Muscle layer of duodenum (tissue), 2 donors: Measurements from ENCODE around the gene AK3.

ENCODE experiments used
- H3K27ac ChIP-seq: one replicate; pipeline ENCODE4 v1.7.0; 2013; ENCODE audit warnings: mild to moderate bottlenecking, low read length
- H3K27me3 ChIP-seq: one replicate; pipeline ENCODE4 v1.7.0; 2013; ENCODE audit warnings: low read depth, mild to moderate bottlenecking, control low read depth, low read length
- H3K36me3 ChIP-seq, 2 donors: one replicate each; pipeline ENCODE4 v1.7.0; 2013; ENCODE audit warnings: low read length in 2 of 2, control low read depth in 1 of 2, mild to moderate bottlenecking in 1 of 2; ENCODE audit not compliant: insufficient read depth in 2 of 2, control insufficient read depth in 1 of 2
- H3K4me1 ChIP-seq, 2 donors: one replicate each; pipeline ENCODE4 v1.7.0; 2013; ENCODE audit warnings: low read length in 2 of 2, mild to moderate bottlenecking in 2 of 2, control low read depth in 1 of 2, moderate library complexity in 1 of 2; ENCODE audit not compliant: insufficient read depth in 2 of 2, control insufficient read depth in 1 of 2
- H3K4me3 ChIP-seq, 2 donors: one replicate each; pipeline ENCODE4 v1.7.0; 2013; ENCODE audit warnings: low read length in 2 of 2, low read depth in 1 of 2, mild to moderate bottlenecking in 1 of 2
- H3K9me3 ChIP-seq, 2 donors: one replicate each; pipeline ENCODE4 v1.7.0; 2013; ENCODE audit warnings: low read length in 2 of 2, control low read depth in 1 of 2, mild to moderate bottlenecking in 1 of 2; ENCODE audit not compliant: control insufficient read depth in 1 of 2
- donor health status: healthy.

Gene AK3

DNA sequence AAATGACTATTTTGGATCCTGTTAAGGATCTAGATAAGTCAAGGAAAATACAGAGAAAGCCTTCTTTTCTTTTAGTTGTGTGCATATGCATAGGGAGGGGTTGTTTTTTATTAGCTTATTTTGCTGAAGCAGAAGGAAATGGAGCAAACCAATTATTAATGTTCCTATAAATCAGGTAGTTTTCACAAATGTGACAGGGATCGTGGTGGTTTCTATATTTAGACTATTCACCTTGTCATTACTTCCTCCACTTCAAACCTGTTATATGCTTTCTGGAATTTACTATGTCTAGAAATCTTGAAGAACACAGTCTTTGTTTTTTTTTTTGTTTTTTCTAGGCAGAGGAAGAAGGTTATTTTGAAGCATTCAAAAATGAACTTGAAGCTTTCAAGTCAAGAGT is 39.5 kb downstream of the AK3 start:
- Histone ChIP-seq H3K4me1 (no peaks in the 10 kb centered on the region), H3K36me3 (peaks cover 26 to 53% of the 10 kb centered on the region in 2 donors), H3K9me3 (no peaks in the 10 kb centered on the region), H3K27ac (no peak overlapping the region), H3K27me3 (no peaks in the 10 kb centered on the region), H3K4me3 (no peak overlapping the region)

DNA sequence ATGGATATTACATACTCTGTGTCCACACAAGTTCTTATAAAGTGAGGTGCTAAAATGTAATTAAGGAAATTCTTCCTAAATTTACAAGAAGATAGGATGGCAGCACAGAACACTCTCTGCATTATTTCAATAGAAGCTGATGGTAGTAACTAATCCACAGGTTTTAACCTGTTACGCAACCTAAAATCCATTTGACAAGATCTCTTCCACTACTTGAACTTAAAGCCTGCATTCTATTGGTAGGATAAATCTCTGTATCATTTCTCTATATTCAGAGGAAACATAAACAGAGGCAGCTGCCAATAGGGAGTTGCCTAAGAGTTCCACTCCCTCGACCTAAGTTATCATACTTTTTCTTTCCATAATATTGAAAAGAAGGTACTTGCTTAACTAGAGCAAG is 40.1 kb downstream of the AK3 start:
- H3K4me3 ChIP-seq = no peak overlapping the region
- H3K36me3 ChIP-seq = peaks cover 22 to 49% of the 10 kb centered on the region in 2 donors
- no peaks in the 10 kb centered on the region for H3K4me1 ChIP-seq
- no peaks in the 10 kb centered on the region for H3K27me3 ChIP-seq
- no peaks in the 10 kb centered on the region for H3K9me3 ChIP-seq
- no peak overlapping the region for H3K27ac ChIP-seq

DNA sequence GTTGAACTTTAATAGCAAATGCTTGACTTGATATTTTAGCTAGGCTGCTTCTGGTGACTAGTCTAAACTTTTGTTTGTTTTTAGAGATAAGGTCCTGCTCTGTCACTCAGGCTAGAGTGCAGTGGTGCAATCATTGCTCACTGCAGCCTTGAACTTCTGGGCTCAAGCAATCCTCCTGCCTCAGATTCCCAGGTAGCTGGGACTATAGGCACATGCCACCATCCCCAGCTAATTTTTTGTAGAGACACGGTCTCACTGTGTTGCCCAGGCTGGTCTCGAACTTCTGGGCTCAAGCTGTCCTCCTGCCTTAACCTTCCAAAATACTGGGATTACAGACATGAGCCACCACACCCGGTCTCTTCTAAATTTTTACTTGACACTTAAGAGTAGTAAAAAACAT is 40.9 kb downstream of the AK3 start:
- Histone ChIP-seq H3K36me3 (peaks cover 20 to 47% of the 10 kb centered on the region in 2 donors), H3K27me3 (no peaks in the 10 kb centered on the region), H3K4me1 (no peaks in the 10 kb centered on the region), H3K9me3 (no peaks in the 10 kb centered on the region), H3K27ac (no peak overlapping the region), H3K4me3 (no peak overlapping the region)

DNA sequence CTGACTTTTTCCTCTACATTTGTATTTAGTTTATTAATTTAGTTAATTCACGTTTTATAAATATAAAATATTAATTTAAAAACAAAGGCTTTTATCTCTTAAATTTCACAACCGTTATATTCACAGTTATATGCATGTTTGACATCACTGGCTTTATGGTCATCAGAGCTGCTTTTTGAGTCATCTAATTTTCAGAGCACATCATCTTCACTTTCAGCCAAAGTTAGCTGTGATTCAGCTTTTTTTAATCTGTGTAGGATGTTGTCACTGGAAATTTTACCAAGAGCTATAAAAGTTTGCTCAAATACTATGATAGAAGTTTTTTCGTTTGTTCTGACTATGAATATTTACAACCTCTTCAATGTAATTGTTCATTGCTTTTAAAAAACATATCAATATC is 49.2 kb downstream of the AK3 start:
- Histone ChIP-seq H3K36me3 (peaks cover 13 to 17% of the 10 kb centered on the region in 2 donors), H3K27me3 (no peaks in the 10 kb centered on the region), H3K27ac (no peak overlapping the region), H3K4me3 (no peak overlapping the region), H3K4me1 (peaks cover 0 to 4% of the 10 kb centered on the region in 2 donors), H3K9me3 (no peaks in the 10 kb centered on the region)

DNA sequence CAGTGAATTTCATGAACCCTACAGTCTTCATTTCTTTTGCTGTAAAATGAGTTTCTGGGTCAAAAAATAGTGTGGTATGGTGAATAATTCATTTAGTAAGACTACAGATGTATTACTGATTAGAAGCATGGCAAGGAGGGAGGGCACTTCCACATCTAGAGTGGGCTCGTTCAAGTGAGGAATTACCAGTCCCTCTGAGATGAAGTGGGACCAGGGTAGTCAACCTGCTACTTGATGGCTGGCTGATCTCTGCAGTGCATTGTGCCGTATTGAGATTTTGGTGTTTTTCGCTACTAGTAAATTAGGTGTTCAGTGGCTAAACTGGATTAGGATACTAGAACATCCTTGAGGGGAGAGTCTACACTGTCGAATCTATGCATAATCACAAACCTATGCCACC is 50.9 kb downstream of the AK3 start:
- Histone ChIP-seq H3K4me3 (no peak overlapping the region), H3K27ac (peak overlapping the region; percentile 3), H3K4me1 (peaks cover 0 to 13% of the 10 kb centered on the region in 2 donors), H3K9me3 (no peaks in the 10 kb centered on the region), H3K27me3 (no peaks in the 10 kb centered on the region), H3K36me3 (peaks cover 13 to 18% of the 10 kb centered on the region in 2 donors)

DNA sequence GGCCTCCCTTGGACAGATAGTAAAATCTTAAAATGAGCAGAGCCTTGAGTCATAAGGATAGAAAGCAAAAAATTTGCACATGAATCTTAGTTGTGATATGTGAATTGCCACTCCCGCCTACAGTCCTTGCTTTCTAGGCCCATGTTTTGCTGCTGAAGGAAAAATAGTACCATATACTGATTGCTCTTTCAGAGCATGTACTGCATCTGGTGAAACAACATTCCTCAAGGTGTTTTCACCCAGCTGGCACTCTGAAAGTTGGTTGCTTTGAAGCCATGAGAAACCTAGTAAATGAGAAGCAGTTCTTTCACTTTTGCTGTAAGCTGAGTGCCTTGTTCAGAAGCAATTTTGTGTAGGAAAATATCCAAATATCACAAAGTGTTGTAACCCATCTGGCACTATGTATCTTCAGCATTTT is 51.3 kb downstream of the AK3 start:
- H3K9me3 ChIP-seq = no peaks in the 10 kb centered on the region
- peaks cover 13 to 18% of the 10 kb centered on the region in 2 donors for H3K36me3 ChIP-seq
- no peak overlapping the region for H3K27ac ChIP-seq
- H3K27me3 ChIP-seq = no peaks in the 10 kb centered on the region
- peaks cover 0 to 18% of the 10 kb centered on the region in 2 donors for H3K4me1 ChIP-seq
- no peak overlapping the region for H3K4me3 ChIP-seq

DNA sequence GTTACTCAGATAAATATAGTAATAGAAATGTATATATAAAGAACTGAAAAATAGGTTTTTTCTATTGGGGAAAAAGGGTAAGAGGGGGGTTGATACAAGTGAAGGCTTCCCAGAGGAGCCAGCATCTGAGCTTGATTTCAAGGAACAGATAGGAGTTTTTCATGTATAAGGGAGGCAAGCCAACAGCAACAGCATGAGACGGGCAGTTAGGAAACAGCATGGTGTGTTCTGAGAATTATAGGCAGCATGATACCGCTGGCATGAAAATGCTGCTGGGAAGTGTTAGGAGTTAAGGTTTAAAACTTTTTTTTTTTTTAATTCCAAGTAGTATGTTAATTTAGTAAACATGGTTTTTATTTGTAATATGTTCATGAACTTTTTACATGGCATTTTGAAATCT is 52.0 kb downstream of the AK3 start:
- H3K36me3 ChIP-seq = peaks cover 13 to 18% of the 10 kb centered on the region in 2 donors

DNA sequence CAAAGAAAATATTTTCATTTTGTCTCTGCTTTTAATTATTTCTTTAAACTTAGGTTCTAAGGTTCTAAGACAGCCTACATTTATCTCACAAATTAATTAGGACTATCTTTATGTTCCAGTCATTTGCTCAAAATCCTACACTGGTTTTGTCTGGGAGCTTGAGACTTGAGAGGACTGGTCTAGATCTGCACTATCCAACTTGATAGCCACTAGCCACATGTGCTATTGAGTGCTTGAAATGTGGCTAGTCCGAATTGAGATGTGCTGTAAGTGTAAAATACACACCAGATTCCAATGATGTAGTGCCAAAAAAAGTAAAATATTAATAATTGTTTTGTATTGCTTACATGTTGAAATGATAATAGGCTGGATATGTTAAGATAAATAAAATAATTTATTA is 54.4 kb downstream of the AK3 start:
- peaks cover 13 to 18% of the 10 kb centered on the region in 2 donors for H3K36me3 ChIP-seq
- H3K9me3 ChIP-seq = no peaks in the 10 kb centered on the region
- H3K4me1 ChIP-seq = peaks cover 0 to 27% of the 10 kb centered on the region in 2 donors
- no peak overlapping the region for H3K4me3 ChIP-seq
- no peak overlapping the region for H3K27ac ChIP-seq
- H3K27me3 ChIP-seq = no peaks in the 10 kb centered on the region

More for the DNA sequence above, 52.0 kb downstream of the AK3 start:
- peaks cover 0 to 22% of the 10 kb centered on the region in 2 donors for H3K4me1 ChIP-seq
- H3K27me3 ChIP-seq = no peaks in the 10 kb centered on the region
- no peak overlapping the region for H3K4me3 ChIP-seq
- no peaks in the 10 kb centered on the region for H3K9me3 ChIP-seq
- H3K27ac ChIP-seq = no peak overlapping the region

DNA sequence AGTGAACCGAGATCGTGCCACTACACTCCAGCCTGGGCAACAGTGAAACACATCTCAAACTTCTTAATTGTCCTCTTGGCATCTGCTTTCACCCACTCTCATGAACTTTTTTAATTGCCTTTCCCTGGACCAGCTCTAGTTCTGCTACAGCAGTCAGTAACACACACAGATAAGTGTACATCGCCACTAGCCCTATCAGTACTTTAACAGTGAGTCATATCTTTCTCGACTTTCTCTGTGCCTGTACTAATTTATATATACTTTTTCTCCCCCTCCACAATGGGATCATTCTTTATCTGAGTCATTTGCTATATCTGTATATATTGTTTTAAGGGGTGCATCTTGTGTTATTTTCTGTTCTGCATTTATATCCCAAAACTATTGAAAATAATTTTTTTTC is 54.9 kb downstream of the AK3 start:
- Histone ChIP-seq H3K27me3 (no peaks in the 10 kb centered on the region), H3K4me3 (no peak overlapping the region), H3K4me1 (peaks cover under 1 to 31% of the 10 kb centered on the region in 2 donors), H3K9me3 (no peaks in the 10 kb centered on the region), H3K27ac (no peak overlapping the region), H3K36me3 (peaks cover 13 to 18% of the 10 kb centered on the region in 2 donors)

DNA sequence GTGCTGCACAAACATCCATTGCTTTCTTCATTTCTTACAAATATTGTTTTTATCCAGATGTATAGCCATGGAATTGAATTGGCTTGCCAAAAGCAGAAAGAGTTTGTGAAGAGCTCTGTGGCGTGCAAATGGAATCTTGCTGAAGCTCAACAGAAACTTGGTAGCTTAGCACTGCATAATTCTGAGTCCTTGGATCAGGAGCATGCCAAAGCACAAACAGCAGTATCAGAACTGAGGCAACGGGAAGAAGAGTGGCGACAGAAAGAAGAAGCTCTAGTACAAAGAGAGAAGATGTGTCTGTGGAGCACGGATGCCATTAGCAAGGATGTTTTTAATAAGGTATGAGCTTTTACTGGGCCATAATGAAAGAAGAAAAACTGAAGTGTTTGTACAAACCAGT is 56.2 kb downstream of the AK3 start:
- Histone ChIP-seq H3K27me3 (no peaks in the 10 kb centered on the region), H3K4me3 (no peak overlapping the region), H3K4me1 (peaks cover 4 to 35% of the 10 kb centered on the region in 2 donors), H3K36me3 (peaks cover 7 to 9% of the 10 kb centered on the region in 2 donors), H3K27ac (no peak overlapping the region), H3K9me3 (no peaks in the 10 kb centered on the region)

DNA sequence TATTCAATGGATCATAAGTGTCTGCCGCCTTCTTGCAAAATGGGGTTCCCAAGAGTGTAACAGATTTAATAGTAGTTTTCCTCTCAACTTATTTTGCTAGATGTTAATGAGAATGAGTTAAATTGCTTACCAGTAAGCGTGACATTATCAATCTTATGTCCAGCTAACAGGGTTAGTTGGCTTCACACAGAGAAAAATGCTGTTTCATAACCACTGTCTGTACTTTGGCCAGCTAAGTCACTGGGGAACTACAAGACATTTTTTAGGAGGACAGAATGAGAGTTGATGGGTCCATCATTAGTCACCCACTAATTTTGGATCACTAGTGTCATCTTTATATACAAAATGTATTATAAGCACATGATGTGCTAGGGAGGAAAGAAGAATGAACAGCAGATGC is 60.3 kb downstream of the AK3 start:
- Histone ChIP-seq H3K27me3 (no peaks in the 10 kb centered on the region), H3K4me1 (peaks cover 4 to 27% of the 10 kb centered on the region in 2 donors), H3K27ac (peak overlapping the region; percentile 97), H3K36me3 (peaks cover under 1 to 16% of the 10 kb centered on the region in 2 donors), H3K9me3 (no peaks in the 10 kb centered on the region), H3K4me3 (peak overlapping the region; percentile 77 to 96)

DNA sequence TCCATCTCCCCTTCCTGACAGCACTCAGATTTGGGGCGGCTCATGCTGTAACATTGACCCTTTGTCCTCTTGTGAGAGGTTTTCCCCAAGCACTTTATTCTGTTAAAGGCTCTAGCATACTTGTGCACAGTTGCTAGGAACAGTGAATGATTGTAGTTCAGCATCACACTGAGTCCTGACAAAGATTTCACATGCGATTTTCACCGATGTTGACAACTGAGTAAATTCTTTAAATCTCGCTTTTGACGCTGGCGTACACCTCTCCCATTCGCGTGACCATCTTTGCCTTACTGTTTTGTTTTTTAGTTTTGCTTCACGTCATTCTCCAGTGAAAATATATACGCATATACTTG is 60.9 kb downstream of the AK3 start:
- H3K4me1 ChIP-seq = peaks cover 4 to 22% of the 10 kb centered on the region in 2 donors
- no peaks in the 10 kb centered on the region for H3K27me3 ChIP-seq
- peak overlapping the region; percentile 97 for H3K27ac ChIP-seq
- peaks cover 0 to 16% of the 10 kb centered on the region in 2 donors for H3K36me3 ChIP-seq
- peak overlapping the region; percentile 77 to 96 for H3K4me3 ChIP-seq
- no peaks in the 10 kb centered on the region for H3K9me3 ChIP-seq
